A549 (cell line): ENCODE results near the gene MIXL1. TPM values are rescaled to one million over a fixed set of nuclear protein-coding genes. Genes with fewer than 3 reads are reported as not detected.
"Not testable (repeated sequence)": the region's sequence is repeated elsewhere in the genome, so short reads cannot be mapped to it uniquely, and the experiment has no call there.

Experiments used
- ATAC-seq, 2 experiments: fragments of 200-7000 bp in 1 of 2; fragments of >200 bp in 1 of 2; cut with Nextera tagmentation in 1 of 2; cut with Tn5 transposase in 1 of 2; 3 replicates each; pipeline versions ENCODE4 v1.8.0 to v1.9.1; 2018 to 2020; ENCODE audit warnings: mild to moderate bottlenecking in 1 of 2, moderate library complexity in 1 of 2
- CTCF ChIA-PET: fragments of 300-600 bp; sonication (Branson Sonifier 250); formaldehyde crosslinking; extraction: SDS; loops from one replicate; lab custom pipeline; 2021; ENCODE audit warnings: antibody characterized with exemption, inconsistent platforms; lab: Yijun Ruan, JAX
- POLR2A ChIA-PET: fragments of 350-600 bp; formaldehyde crosslinking; extraction: SDS; loops from one replicate; lab custom pipeline; 2021; ENCODE audit warnings: antibody characterized with exemption, inconsistent platforms; lab: Yijun Ruan, JAX
- DNase-seq, 2 experiments: peaks; one replicate each; pipeline versions ENCODE4 v3.0.0 to v3.0.0-alpha.2; 2011 to 2016; ENCODE audit warnings: low read depth in 1 of 2, low spot score in 1 of 2
- FAIRE-seq: peaks from 2 replicates; lab custom pipeline; 2011; peaks lifted over from hg19 to GRCh38; lab: Jason Lieb, UNC
- H3K27ac ChIP-seq, 2 experiments: fragments of >200 bp; sonication (Bioruptor Twin); formaldehyde crosslinking; 3 replicates each; pipeline ENCODE4 v1.5.1; 2016 to 2017
- H3K4me1 ChIP-seq: fragments of >200 bp; sonication (Bioruptor Twin); formaldehyde crosslinking; 3 replicates; pipeline ENCODE4 v1.6.1; 2016
- H3K4me2 ChIP-seq: fragments of >200 bp; sonication (Bioruptor Twin); formaldehyde crosslinking; 3 replicates; pipeline ENCODE4 v1.6.1; 2016
- H3K4me3 ChIP-seq: fragments of >200 bp; sonication (Bioruptor Twin); formaldehyde crosslinking; 3 replicates; pipeline ENCODE4 v1.5.1; 2016
- H3K9me3 ChIP-seq: fragments of >200 bp; sonication (Bioruptor Twin); formaldehyde crosslinking; 3 replicates; pipeline ENCODE4 v1.6.1; 2016
- BHLHE40 ChIP-seq: IDR thresholded peaks from 2 replicates; pipeline ENCODE4 v1.6.1; 2012; ENCODE audit warnings: low read depth, low read length, inconsistent platforms
- CBX8 ChIP-seq: fragments of 200-600 bp; sonication (generic); IDR thresholded peaks from 2 replicates; pipeline ENCODE4 v1.6.1; 2016
- CEBPB ChIP-seq, 2 experiments: fragments of >200 bp in 1 of 2; sonication (Bioruptor Twin) in 1 of 2; formaldehyde crosslinking in 1 of 2; IDR thresholded peaks; 2 replicates each; pipeline ENCODE4 v1.6.1; 2012 to 2016
- ESRRA ChIP-seq: fragments of 150-350 bp; IDR thresholded peaks from 2 replicates; pipeline ENCODE4 v1.6.1; 2014; ENCODE audit warnings: mild to moderate bottlenecking, low read length, borderline replicate concordance
- FOSL2 ChIP-seq, 2 experiments: fragments of 450-650 bp in 1 of 2; fragments of >200 bp in 1 of 2; sonication (Bioruptor Twin) in 1 of 2; formaldehyde crosslinking; IDR thresholded peaks; 2 replicates each; pipeline versions ENCODE4 v1.5.0 to v1.6.1; 2016 to 2020; ENCODE audit warnings: mild to moderate bottlenecking in 1 of 2, moderate library complexity in 1 of 2
- HOXA7 ChIP-seq: fragments of 250-450 bp; sonication (Bioruptor Pico); IDR thresholded peaks from 2 replicates; pipeline ENCODE4 v1.5.0; 2020; ENCODE audit warnings: mild to moderate bottlenecking, moderate library complexity
- HOXB13 ChIP-seq: fragments of 250-450 bp; sonication (Bioruptor Pico); IDR thresholded peaks from 2 replicates; pipeline ENCODE4 v1.5.0; 2020; ENCODE audit warnings: low read depth, mild to moderate bottlenecking, moderate library complexity
- JUNB ChIP-seq: fragments of >200 bp; sonication (Bioruptor Twin); formaldehyde crosslinking; IDR thresholded peaks from 2 replicates; pipeline ENCODE4 v1.6.1; 2016
- MAFK ChIP-seq: fragments of 450-650 bp; IDR thresholded peaks from 2 replicates; pipeline ENCODE4 v1.6.1; 2014; ENCODE audit not compliant: partially characterized antibody
- MYC ChIP-seq: IDR thresholded peaks from 2 replicates; pipeline ENCODE4 v1.6.1; 2012; ENCODE audit warnings: mild to moderate bottlenecking, inconsistent platforms, low read length, improper control_type of control experiment, borderline replicate concordance
- NFE2L2 ChIP-seq: fragments of 150-350 bp; conservative IDR thresholded peaks from 2 replicates; pipeline ENCODE4 v1.6.1; 2014; ENCODE audit warnings: low read length
- NR3C1 ChIP-seq: fragments of >200 bp; sonication (Bioruptor Twin); formaldehyde crosslinking; IDR thresholded peaks from 3 replicates; pipeline ENCODE4 v1.6.1; 2017
- PHF8 ChIP-seq: fragments of 200-600 bp; sonication (generic); IDR thresholded peaks from 2 replicates; pipeline ENCODE4 v1.6.1; 2016; ENCODE audit warnings: low read depth, mild to moderate bottlenecking, antibody characterized with exemption, moderate library complexity, borderline replicate concordance
- POLR2A ChIP-seq: IDR thresholded peaks from 2 replicates; pipeline ENCODE4 v1.6.1; 2012; ENCODE audit warnings: mild to moderate bottlenecking, low read length
- POLR2AphosphoS2 ChIP-seq: conservative IDR thresholded peaks from 2 replicates; pipeline ENCODE4 v1.6.1; 2012; ENCODE audit warnings: low read length, improper control_type of control experiment, inconsistent platforms
- RAD21 ChIP-seq, 2 experiments: fragments of >200 bp in 1 of 2; sonication (Bioruptor Twin) in 1 of 2; formaldehyde crosslinking in 1 of 2; IDR thresholded peaks in 1 of 2; conservative IDR thresholded peaks in 1 of 2; 2 replicates in 1 of 2; 3 replicates in 1 of 2; pipeline ENCODE4 v1.6.1; 2012 to 2018; ENCODE audit warnings: inconsistent platforms in 1 of 2
- RFX5 ChIP-seq: fragments of 450-650 bp; IDR thresholded peaks from 2 replicates; pipeline ENCODE4 v1.7.1; 2014; ENCODE audit warnings: antibody characterized with exemption, mild to moderate bottlenecking, moderate library complexity
- RNF2 ChIP-seq: fragments of 200-600 bp; sonication (generic); IDR thresholded peaks from 2 replicates; pipeline ENCODE4 v1.6.1; 2016; ENCODE audit warnings: low read depth, mild to moderate bottlenecking, antibody characterized with exemption, moderate library complexity, borderline replicate concordance
- SMC3 ChIP-seq: fragments of >200 bp; sonication (Bioruptor Twin); formaldehyde crosslinking; IDR thresholded peaks from 3 replicates; pipeline ENCODE4 v1.6.1; 2018; ENCODE audit warnings: inconsistent platforms
- ZNF302 ChIP-seq: fragments of 250-450 bp; sonication (Bioruptor Pico); IDR thresholded peaks from 2 replicates; pipeline ENCODE4 v1.9.0; 2021; ENCODE audit warnings: inconsistent platforms, mild to moderate bottlenecking, moderate library complexity
- ZSCAN20 ChIP-seq: fragments of 250-450 bp; sonication (Bioruptor Pico); IDR thresholded peaks from 2 replicates; pipeline ENCODE4 v1.8.0; 2022; ENCODE audit warnings: mild to moderate bottlenecking, moderate library complexity
- WGBS: methylation state at CpG from one replicate; pipeline ENCODE4 v1.1.6; 2017; ENCODE audit errors: missing lambda C conversion rate; 5-methylcytosine and 5-hydroxymethylcytosine counted together
- polyA plus RNA-seq, 4 experiments: library from polyadenylated mRNA; depleted of rRNA in 3 of 4; stranded (reverse); fragments of >200 nt; fragmentation: RNase III in 1 of 4; extraction: RNeasy Plus Mini Kit Qiagen cat#74134 plus additional on column Dnase treatment in 1 of 4; gene quantifications; 2 replicates in 3 of 4; 3 replicates in 1 of 4; pipeline ENCODE4 v1.2.3, GENCODE V29; 2011 to 2017
- TF ChIP-seq, protein P1 (sequence below): fragments of 200-600 bp; sonication (generic); IDR thresholded peaks from 2 replicates; pipeline ENCODE4 v1.6.1; 2016; ENCODE audit warnings: antibody characterized with exemption, mild to moderate bottlenecking, moderate library complexity
- TF ChIP-seq, protein P2 (sequence below): fragments of >200 bp; sonication (Bioruptor Twin); formaldehyde crosslinking; IDR thresholded peaks from 2 replicates; pipeline ENCODE4 v1.6.1; 2016
- TF ChIP-seq, protein P3 (sequence below): fragments of 450-650 bp; IDR thresholded peaks from 2 replicates; pipeline ENCODE4 v1.6.1; 2014; ENCODE audit warnings: antibody characterized with exemption
- TF ChIP-seq, protein P4 (sequence below): IDR thresholded peaks from 2 replicates; pipeline ENCODE4 v1.6.1; 2012
- TF ChIP-seq, protein P5 (sequence below): IDR thresholded peaks from 2 replicates; pipeline ENCODE4 v1.6.1; 2012; ENCODE audit warnings: low read depth, borderline replicate concordance

Gene MIXL1
- polyA plus RNA-seq, 2 of the 4 experiments (the other 2 are of a cell fraction), result 0.06 to 0.18 TPM

DNA sequence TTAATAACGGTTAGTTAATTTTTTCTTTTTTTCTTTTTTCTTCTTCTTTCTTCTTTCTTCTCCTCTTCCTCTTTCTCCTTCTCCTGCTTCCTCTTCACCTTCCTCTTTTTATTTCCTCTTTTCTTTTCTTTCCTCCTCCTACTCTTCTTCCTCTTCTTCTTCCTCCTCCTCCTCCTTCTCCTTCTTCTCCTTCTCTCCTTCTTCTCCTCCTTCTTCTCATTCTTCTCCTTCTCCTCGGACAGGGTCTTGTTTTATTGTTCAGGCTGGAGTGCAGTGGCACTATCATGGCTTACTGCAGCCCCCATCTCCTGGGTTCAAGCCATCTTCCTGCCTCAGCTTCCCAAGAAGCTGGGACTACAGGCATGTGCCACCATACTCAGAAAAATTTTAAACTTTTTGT, 23.5 kb upstream of the MIXL1 start (continued):
- no peak for TF ChIP-seq PHF8
- TF ChIP-seq, protein P1, sequence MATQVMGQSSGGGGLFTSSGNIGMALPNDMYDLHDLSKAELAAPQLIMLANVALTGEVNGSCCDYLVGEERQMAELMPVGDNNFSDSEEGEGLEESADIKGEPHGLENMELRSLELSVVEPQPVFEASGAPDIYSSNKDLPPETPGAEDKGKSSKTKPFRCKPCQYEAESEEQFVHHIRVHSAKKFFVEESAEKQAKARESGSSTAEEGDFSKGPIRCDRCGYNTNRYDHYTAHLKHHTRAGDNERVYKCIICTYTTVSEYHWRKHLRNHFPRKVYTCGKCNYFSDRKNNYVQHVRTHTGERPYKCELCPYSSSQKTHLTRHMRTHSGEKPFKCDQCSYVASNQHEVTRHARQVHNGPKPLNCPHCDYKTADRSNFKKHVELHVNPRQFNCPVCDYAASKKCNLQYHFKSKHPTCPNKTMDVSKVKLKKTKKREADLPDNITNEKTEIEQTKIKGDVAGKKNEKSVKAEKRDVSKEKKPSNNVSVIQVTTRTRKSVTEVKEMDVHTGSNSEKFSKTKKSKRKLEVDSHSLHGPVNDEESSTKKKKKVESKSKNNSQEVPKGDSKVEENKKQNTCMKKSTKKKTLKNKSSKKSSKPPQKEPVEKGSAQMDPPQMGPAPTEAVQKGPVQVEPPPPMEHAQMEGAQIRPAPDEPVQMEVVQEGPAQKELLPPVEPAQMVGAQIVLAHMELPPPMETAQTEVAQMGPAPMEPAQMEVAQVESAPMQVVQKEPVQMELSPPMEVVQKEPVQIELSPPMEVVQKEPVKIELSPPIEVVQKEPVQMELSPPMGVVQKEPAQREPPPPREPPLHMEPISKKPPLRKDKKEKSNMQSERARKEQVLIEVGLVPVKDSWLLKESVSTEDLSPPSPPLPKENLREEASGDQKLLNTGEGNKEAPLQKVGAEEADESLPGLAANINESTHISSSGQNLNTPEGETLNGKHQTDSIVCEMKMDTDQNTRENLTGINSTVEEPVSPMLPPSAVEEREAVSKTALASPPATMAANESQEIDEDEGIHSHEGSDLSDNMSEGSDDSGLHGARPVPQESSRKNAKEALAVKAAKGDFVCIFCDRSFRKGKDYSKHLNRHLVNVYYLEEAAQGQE, result no peak
- TF ChIP-seq HOXB13 (CRISPR knock-in tag), result no peak
- no peak for TF ChIP-seq JUNB
- TF ChIP-seq, protein P2, sequence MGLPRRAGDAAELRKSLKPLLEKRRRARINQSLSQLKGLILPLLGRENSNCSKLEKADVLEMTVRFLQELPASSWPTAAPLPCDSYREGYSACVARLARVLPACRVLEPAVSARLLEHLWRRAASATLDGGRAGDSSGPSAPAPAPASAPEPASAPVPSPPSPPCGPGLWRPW, result no peak
- TF ChIP-seq NFE2L2, result no peak
- no peak for TF ChIP-seq SMC3
- no peak for TF ChIP-seq NR3C1
- no peak for TF ChIP-seq BHLHE40

DNA sequence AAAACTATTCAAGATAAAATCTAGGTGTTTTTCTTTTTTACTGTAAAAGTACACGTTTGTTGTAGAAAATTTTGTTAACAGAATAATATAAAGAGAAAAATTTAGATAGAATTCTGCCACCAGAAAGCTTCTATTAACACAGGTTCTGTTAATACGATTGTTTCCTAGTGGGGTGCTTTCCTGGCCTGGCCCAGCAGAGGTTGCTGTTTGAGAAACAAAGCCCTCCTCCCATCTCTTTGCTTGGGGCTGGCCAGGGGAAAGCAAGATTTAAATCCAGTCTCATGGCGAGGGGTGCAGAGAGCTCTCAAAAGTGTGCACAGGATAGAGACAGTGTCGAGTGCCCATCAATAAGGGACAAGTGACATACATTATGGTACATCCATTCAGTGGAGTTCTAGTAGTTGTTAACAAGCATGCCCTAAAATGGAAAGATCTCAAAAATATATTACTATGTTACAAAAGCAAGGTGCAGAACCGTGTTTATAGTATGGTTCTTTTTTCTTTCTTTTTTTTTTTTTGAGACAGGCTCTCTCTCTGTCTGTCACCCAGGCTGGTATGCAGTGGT, 22.4 kb upstream of the MIXL1 start:
- ChIA-PET CTCF (interaction anchor here (1.0 to 12.1 kb wide), 7 partner anchors 17 to 136 kb away, joined by 3 to 219 read pairs (median 4); no protein-coding TSS in a partner anchor), POLR2A (no interaction called here)
- H3K4me2 ChIP-seq, result no peak overlapping the region
- no peaks in the 10 kb centered on the region for H3K9me3 ChIP-seq
- TF ChIP-seq ZSCAN20 (CRISPR knock-in tag) (no peak), RAD21 (conservative IDR thresholded peaks at IDR 0.05 in 1 of 2, IDR thresholded peaks at IDR 0.05 in 1 of 2) (peak in 1 of 2 experiments; percentile 42; a peak in 1 of 5 replicates), RFX5 (no peak), POLR2A (no peak), POLR2AphosphoS2 (no peak)
- TF ChIP-seq, protein P3, sequence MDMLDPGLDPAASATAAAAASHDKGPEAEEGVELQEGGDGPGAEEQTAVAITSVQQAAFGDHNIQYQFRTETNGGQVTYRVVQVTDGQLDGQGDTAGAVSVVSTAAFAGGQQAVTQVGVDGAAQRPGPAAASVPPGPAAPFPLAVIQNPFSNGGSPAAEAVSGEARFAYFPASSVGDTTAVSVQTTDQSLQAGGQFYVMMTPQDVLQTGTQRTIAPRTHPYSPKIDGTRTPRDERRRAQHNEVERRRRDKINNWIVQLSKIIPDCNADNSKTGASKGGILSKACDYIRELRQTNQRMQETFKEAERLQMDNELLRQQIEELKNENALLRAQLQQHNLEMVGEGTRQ, result no peak
- ATAC-seq (peak in 1 of 2 experiments; percentile 41; a peak in 4 of 6 replicates), FAIRE-seq (no peak), DNase-seq (peak in 1 of 2 experiments; percentile 21)
- no peaks in the 10 kb centered on the region for H3K4me1 ChIP-seq
- no peak overlapping the region for H3K4me3 ChIP-seq
- 26% methylated on average over 5 of the region's 5 CpGs for WGBS
- H3K27ac ChIP-seq, result no peak overlapping the region

DNA sequence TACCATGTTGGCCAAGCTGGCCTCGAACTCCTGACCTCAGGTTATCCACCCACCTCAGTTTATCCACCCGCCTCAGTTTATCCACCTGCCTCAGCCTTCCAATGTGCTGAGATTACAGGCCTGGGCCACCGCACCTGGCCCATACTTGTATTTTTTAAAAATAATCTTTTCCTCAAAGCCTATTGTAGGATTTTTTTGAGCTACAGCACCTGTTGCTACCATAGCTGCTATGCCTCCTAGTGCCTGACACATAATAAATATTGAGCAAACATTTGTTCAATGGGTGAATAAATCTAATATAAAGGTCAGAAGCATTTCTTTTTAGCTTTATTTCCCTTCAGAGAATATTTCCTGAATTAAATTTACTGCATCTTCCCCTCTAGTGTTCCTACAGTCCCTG, 21.2 kb upstream of the MIXL1 start:
- Histone ChIP-seq H3K4me1 (no peaks in the 10 kb centered on the region), H3K4me3 (no peak overlapping the region), H3K27ac (no peak overlapping the region)
- 74% methylated on average over 3 of the region's 3 CpGs for WGBS
- ATAC-seq, result no peak
- TF ChIP-seq PHF8 (no peak), FOSL2 (IDR thresholded peaks at IDR 0.05) (no peak), FOSL2 (CRISPR knock-in tag; IDR thresholded peaks at IDR 0.05) (no peak), RNF2 (no peak), ZNF302 (CRISPR knock-in tag) (no peak), ESRRA (no peak), MYC (no peak), HOXA7 (CRISPR knock-in tag) (no peak), MAFK (no peak), CBX8 (no peak), CEBPB (IDR thresholded peaks at IDR 0.05) (no peak)
- TF ChIP-seq, protein P4, sequence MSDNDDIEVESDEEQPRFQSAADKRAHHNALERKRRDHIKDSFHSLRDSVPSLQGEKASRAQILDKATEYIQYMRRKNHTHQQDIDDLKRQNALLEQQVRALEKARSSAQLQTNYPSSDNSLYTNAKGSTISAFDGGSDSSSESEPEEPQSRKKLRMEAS, result no peak
- TF ChIP-seq, protein P5, sequence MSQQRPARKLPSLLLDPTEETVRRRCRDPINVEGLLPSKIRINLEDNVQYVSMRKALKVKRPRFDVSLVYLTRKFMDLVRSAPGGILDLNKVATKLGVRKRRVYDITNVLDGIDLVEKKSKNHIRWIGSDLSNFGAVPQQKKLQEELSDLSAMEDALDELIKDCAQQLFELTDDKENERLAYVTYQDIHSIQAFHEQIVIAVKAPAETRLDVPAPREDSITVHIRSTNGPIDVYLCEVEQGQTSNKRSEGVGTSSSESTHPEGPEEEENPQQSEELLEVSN, result no peak
- TF ChIP-seq, all 56 proteins: peak for 0
- ChIA-PET CTCF (interaction anchor here (0.7 to 12.1 kb wide), 5 partner anchors 9 to 132 kb away, joined by 3 to 219 read pairs (median 4); no protein-coding TSS in a partner anchor), POLR2A (interaction anchor here (0.7 kb wide), 1 partner anchor 74 kb away, joined by 4 read pairs; no protein-coding TSS in a partner anchor)
- Histone ChIP-seq H3K4me2 (no peak overlapping the region), H3K9me3 (no peaks in the 10 kb centered on the region)
- FAIRE-seq, result no peak
- DNase-seq, result no peak

DNA sequence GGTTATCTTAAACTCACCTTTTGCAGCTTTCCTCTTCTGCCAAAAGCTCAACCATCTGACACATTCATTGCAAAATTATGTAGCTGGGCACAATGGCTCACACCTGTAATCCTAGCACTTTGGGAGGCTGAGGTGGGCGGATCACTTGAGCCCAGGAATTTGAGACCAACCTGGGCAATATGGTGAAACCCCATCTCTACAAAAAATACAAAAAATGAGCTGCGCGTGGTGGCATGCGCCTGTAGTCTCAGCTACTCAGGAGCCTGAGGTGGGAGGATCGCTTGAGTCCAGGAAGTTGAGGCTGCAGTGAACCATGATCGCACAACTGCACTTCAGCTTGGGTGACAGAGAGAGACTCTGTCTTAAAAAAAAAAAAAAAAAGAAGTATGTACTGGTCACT, 20.8 kb upstream of the MIXL1 start:
- ChIA-PET POLR2A (interaction anchor here (0.7 kb wide), 1 partner anchor 74 kb away, joined by 4 read pairs; no protein-coding TSS in a partner anchor), CTCF (interaction anchor here (0.7 to 12.1 kb wide), 5 partner anchors 8 to 804 kb away, joined by 3 to 219 read pairs (median 4); no protein-coding TSS in a partner anchor)
- H3K27ac ChIP-seq, ATAC-seq, H3K4me1 ChIP-seq, DNase-seq, H3K4me3 ChIP-seq, H3K9me3 ChIP-seq, FAIRE-seq, H3K4me2 ChIP-seq: not testable (repeated sequence)
- 91% methylated on average over 6 of the region's 6 CpGs for WGBS
